ENCODE data around the gene DLL4.

DNA sequence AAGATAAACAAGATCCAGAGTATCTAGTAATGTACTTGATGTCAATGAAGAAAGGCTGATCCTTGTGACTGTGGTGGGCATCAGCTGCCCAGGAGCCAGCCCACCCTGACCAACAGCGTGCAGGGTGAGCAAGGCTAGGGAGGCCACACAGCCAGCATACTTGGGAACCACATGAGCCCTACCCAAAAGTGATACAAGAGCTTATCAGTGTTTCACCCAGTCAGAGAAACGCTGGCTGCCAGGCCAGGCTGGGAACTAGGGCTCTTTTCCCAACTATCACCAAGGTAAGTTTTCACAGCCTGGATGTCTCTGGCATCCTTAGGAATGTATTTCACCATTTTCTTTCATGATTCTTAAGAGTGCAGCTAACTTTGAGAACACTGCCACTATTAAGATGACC is 49.0 kb downstream of the DLL4 start:
- TF ChIP-seq, protein P1, sequence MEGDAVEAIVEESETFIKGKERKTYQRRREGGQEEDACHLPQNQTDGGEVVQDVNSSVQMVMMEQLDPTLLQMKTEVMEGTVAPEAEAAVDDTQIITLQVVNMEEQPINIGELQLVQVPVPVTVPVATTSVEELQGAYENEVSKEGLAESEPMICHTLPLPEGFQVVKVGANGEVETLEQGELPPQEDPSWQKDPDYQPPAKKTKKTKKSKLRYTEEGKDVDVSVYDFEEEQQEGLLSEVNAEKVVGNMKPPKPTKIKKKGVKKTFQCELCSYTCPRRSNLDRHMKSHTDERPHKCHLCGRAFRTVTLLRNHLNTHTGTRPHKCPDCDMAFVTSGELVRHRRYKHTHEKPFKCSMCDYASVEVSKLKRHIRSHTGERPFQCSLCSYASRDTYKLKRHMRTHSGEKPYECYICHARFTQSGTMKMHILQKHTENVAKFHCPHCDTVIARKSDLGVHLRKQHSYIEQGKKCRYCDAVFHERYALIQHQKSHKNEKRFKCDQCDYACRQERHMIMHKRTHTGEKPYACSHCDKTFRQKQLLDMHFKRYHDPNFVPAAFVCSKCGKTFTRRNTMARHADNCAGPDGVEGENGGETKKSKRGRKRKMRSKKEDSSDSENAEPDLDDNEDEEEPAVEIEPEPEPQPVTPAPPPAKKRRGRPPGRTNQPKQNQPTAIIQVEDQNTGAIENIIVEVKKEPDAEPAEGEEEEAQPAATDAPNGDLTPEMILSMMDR (IDR thresholded peaks at IDR 0.05; ENCODE audit: low read depth, low read length, poor library complexity, severe bottlenecking) = no peak
- TF ChIP-seq EZH2phosphoT487 (IDR thresholded peaks at IDR 0.05; ENCODE audit: borderline replicate concordance, low read length) = no peak
